H9 (cell line): ENCODE data around the gene LRRFIP1. TPM values are rescaled to one million over a fixed set of nuclear protein-coding genes. Genes with fewer than 3 reads are reported as not detected.
A peak's percentile ranks its signal among the peaks of the same experiment; 100 is the strongest.

Source experiments
- DNase-seq: peaks from one replicate; pipeline ENCODE4 v3.0.0-alpha.2; 2017
- H2AFZ ChIP-seq: one replicate; pipeline ENCODE4 v1.6.1; 2013; ENCODE audit warnings: mild to moderate bottlenecking, low read length, control low read depth, moderate library complexity
- H2AK5ac ChIP-seq: 2 replicates; pipeline ENCODE4 v1.6.1; 2013; ENCODE audit warnings: low read length, control low read depth, mixed read lengths; ENCODE audit not compliant: insufficient read length
- H2BK120ac ChIP-seq: one replicate; pipeline ENCODE4 v1.6.1; 2013; ENCODE audit warnings: low read depth, mild to moderate bottlenecking, low read length, control low read depth, inconsistent platforms; ENCODE audit not compliant: poor library complexity, severe bottlenecking
- H2BK12ac ChIP-seq: 2 replicates; pipeline ENCODE4 v1.6.1; 2013; ENCODE audit warnings: low read length, control low read depth, mixed read lengths, low read depth; ENCODE audit not compliant: insufficient read length
- H2BK15ac ChIP-seq: 2 replicates; pipeline ENCODE4 v1.6.1; 2013; ENCODE audit warnings: low read depth, low read length, control low read depth
- H2BK20ac ChIP-seq: one replicate; pipeline ENCODE4 v1.6.1; 2013; ENCODE audit warnings: low read depth, mild to moderate bottlenecking, low read length, control low read depth, inconsistent platforms; ENCODE audit not compliant: poor library complexity, severe bottlenecking
- H2BK5ac ChIP-seq: 2 replicates; pipeline ENCODE4 v1.6.1; 2013; ENCODE audit warnings: low read length, control low read depth, mixed read lengths; ENCODE audit not compliant: insufficient read length
- H3K14ac ChIP-seq: 2 replicates; pipeline ENCODE4 v1.6.1; 2013; ENCODE audit warnings: low read length, control low read depth; ENCODE audit not compliant: insufficient read depth
- H3K18ac ChIP-seq: 2 replicates; pipeline ENCODE4 v1.6.1; 2013; ENCODE audit warnings: low read depth, mild to moderate bottlenecking, mixed read lengths, low read length, control low read depth; ENCODE audit not compliant: insufficient read length
- H3K23ac ChIP-seq: 2 replicates; pipeline ENCODE4 v1.6.1; 2013; ENCODE audit warnings: low read length, control low read depth, mixed read lengths, low read depth; ENCODE audit not compliant: insufficient read length
- H3K23me2 ChIP-seq: 2 replicates; pipeline ENCODE4 v1.6.1; 2013; ENCODE audit warnings: low read depth, mild to moderate bottlenecking, mixed read lengths, low read length, control low read depth; ENCODE audit not compliant: insufficient read length, poor library complexity, severe bottlenecking
- H3K27ac ChIP-seq: 2 replicates; pipeline ENCODE4 v1.5.1; 2013; ENCODE audit warnings: low read length, control low read depth, mixed read lengths, low read depth; ENCODE audit not compliant: insufficient read length
- H3K27me3 ChIP-seq: 2 replicates; pipeline ENCODE4 v1.6.1; 2013; ENCODE audit warnings: low read length, control low read depth, inconsistent platforms; ENCODE audit not compliant: insufficient read depth
- H3K4ac ChIP-seq: 2 replicates; pipeline ENCODE4 v1.6.1; 2013; ENCODE audit warnings: low read depth, mild to moderate bottlenecking, control low read depth, inconsistent platforms, low read length, moderate library complexity
- H3K4me1 ChIP-seq: 2 replicates; pipeline ENCODE4 v1.6.1; 2013; ENCODE audit warnings: low read length, control low read depth, inconsistent platforms; ENCODE audit not compliant: insufficient read depth
- H3K4me2 ChIP-seq: 2 replicates; pipeline ENCODE4 v1.6.1; 2013; ENCODE audit warnings: low read length, control low read depth, mixed read lengths; ENCODE audit not compliant: insufficient read length, insufficient read depth
- H3K56ac ChIP-seq: 2 replicates; pipeline ENCODE4 v1.6.1; 2013; ENCODE audit warnings: low read depth, mild to moderate bottlenecking, mixed read lengths, low read length, control low read depth; ENCODE audit not compliant: insufficient read length
- H3K79me1 ChIP-seq: 2 replicates; pipeline ENCODE4 v1.6.1; 2013; ENCODE audit warnings: low read depth, mild to moderate bottlenecking, moderate library complexity, low read length, control low read depth, inconsistent platforms; ENCODE audit not compliant: insufficient read depth, poor library complexity, severe bottlenecking
- H3K79me2 ChIP-seq: 2 replicates; pipeline ENCODE4 v1.6.1; 2013; ENCODE audit warnings: low read length, control low read depth, inconsistent platforms; ENCODE audit not compliant: insufficient read depth
- H3K9ac ChIP-seq: 2 replicates; pipeline ENCODE4 v1.6.1; 2013; ENCODE audit warnings: low read length, control low read depth, mixed read lengths; ENCODE audit not compliant: insufficient read length; ENCODE audit errors: extremely low read depth
- H3K9me3 ChIP-seq: one replicate; pipeline ENCODE4 v1.6.1; 2013; ENCODE audit warnings: low read depth, low read length, inconsistent platforms; ENCODE audit not compliant: control insufficient read depth
- H3T11ph ChIP-seq: one replicate; pipeline ENCODE4 v1.6.1; 2013; ENCODE audit warnings: mild to moderate bottlenecking, low read length, control low read depth, inconsistent platforms
- H4K20me1 ChIP-seq: one replicate; pipeline ENCODE4 v1.6.1; 2013; ENCODE audit not compliant: control insufficient read depth, insufficient read length, insufficient read depth
- H4K5ac ChIP-seq: 2 replicates; pipeline ENCODE4 v1.6.1; 2013; ENCODE audit warnings: low read depth, mild to moderate bottlenecking, mixed read lengths, low read length, control low read depth; ENCODE audit not compliant: insufficient read length
- H4K8ac ChIP-seq: replicated peaks from 2 replicates; pipeline ENCODE4 v1.6.1; 2013; ENCODE audit warnings: low read length, control low read depth, mixed read lengths, low read depth; ENCODE audit not compliant: insufficient read length
- H4K91ac ChIP-seq: 2 replicates; pipeline ENCODE4 v1.6.1; 2013; ENCODE audit warnings: low read depth, mild to moderate bottlenecking, moderate library complexity, mixed read lengths, low read length, control low read depth; ENCODE audit not compliant: insufficient read length
- H3K27ac Mint-ChIP-seq, 3 experiments: 2 replicates in 2 of 3; 3 replicates in 1 of 3; pipeline ENCODE4 v1.8.0; 2020 to 2021; ENCODE audit warnings: mixed read lengths in 3 of 3, mild to moderate bottlenecking in 1 of 3, moderate library complexity in 1 of 3
- H3K27me3 Mint-ChIP-seq: 2 replicates; pipeline ENCODE4 v1.8.0; 2021; ENCODE audit warnings: low read depth, mild to moderate bottlenecking, moderate library complexity, mixed read lengths
- H3K36me3 Mint-ChIP-seq, 3 experiments: 2 replicates in 2 of 3; 3 replicates in 1 of 3; pipeline ENCODE4 v1.8.0; 2020 to 2021; ENCODE audit warnings: low read depth in 3 of 3, mixed read lengths in 3 of 3; ENCODE audit not compliant: insufficient read depth in 1 of 3
- H3K4me1 Mint-ChIP-seq, 2 experiments: 2 replicates each; pipeline ENCODE4 v1.8.0; 2020; ENCODE audit warnings: mixed read lengths in 2 of 2
- H3K4me3 Mint-ChIP-seq, 2 experiments: 2 replicates in 1 of 2; 3 replicates in 1 of 2; pipeline ENCODE4 v1.8.0; 2020 to 2021; ENCODE audit warnings: mild to moderate bottlenecking in 2 of 2, mixed read lengths in 2 of 2, moderate library complexity in 1 of 2
- H3K9me3 Mint-ChIP-seq, 2 experiments: 2 replicates in 1 of 2; 3 replicates in 1 of 2; pipeline ENCODE4 v1.8.0; 2020; ENCODE audit warnings: mild to moderate bottlenecking in 2 of 2, mixed read lengths in 2 of 2, moderate library complexity in 1 of 2
- CTCF ChIP-seq: fragments of 200-600 bp; sonication (generic); conservative IDR thresholded peaks from 3 replicates; pipeline ENCODE4 v1.8.0; 2021; ENCODE audit warnings: antibody characterized with exemption, mild to moderate bottlenecking
- WGBS: extraction: QIAGEN DNeasy Blood & Tissue Kit; methylation state at CpG from one replicate; pipeline ENCODE4 v1.1.7; 2013; ENCODE audit warnings: missing lambda C conversion rate, low lambda C conversion rate, mixed read lengths; ENCODE audit not compliant: insufficient read length; ENCODE audit errors: extremely low coverage; 5-methylcytosine and 5-hydroxymethylcytosine counted together
- total RNA-seq: library from RNA; stranded (reverse); gene quantifications from 2 replicates; pipeline ENCODE4 v1.2.1, GENCODE V29; 2021

Gene LRRFIP1
- total RNA-seq, 1 experiment from 2014 or later = 38.5 TPM

DNA sequence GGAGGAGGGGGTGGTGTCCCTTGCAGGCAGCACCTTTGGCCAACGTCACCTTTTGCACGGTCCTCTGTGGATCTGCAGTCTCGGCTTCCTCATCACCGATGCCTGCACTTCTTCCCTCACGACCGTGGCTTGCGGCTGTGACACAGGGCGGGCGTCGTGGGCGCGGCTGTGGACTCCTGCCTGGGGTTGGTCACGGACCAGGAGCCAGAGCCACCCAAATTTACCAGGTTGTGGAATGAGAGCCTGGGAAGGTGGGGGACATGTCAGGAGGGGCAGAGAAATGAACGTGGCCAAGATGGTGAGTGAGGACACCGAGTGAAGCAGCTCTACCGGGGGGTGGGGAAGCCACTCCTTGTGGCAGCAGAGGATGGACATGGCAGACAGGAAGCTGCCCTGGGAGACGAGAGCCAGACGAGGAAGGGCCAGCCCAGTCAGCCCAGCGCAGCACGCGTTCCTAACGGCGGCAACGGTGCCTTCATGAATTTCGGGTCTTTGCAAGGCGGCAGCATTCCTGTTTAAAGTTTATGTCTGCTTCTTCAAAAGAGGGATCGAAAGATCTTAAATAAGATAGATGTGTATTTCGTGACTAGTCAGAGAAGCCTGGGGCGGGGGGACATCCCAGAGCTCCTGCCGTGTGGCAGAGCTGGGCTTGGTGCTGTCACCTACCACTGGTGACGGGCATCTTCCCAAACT, 84.2 kb downstream of the LRRFIP1 start:
- Mint-ChIP-seq H3K9me3 (no peaks in the 10 kb centered on the region), H3K27ac (peak overlapping the region; percentile 41 to 87 (median 72); a peak in 6 of 7 replicates), H3K4me3 (no peak overlapping the region), H3K27me3 (no peaks in the 10 kb centered on the region), H3K4me1 (peaks cover 20 to 40% of the 10 kb centered on the region in 2 experiments), H3K36me3 (peaks cover 3 to 14% (median 5%) of the 10 kb centered on the region in 3 experiments; a peak in 6 of 7 replicates)
- Histone ChIP-seq H3K27ac (no peak overlapping the region), H3K4me2 (no peak overlapping the region), H3K79me1 (peaks cover 3% of the 10 kb centered on the region), H3K9me3 (no peaks in the 10 kb centered on the region), H3K79me2 (no peaks in the 10 kb centered on the region; the same call in 1 of the 2 replicates), H3K23ac (no peak overlapping the region), H2BK120ac (no peak overlapping the region), H4K8ac (no peak overlapping the region), H2BK20ac (no peak overlapping the region), H2BK15ac (no peak overlapping the region), H3K27me3 (no peaks in the 10 kb centered on the region), H2AK5ac (no peak overlapping the region), H3K9ac (no peak overlapping the region), H2BK12ac (no peak overlapping the region), H3K56ac (no peak overlapping the region), H4K91ac (no peak overlapping the region), H3K14ac (no peak overlapping the region; the same call in 1 of the 2 replicates), H3T11ph (no peak overlapping the region), H3K4ac (no peak overlapping the region), H4K20me1 (no peaks in the 10 kb centered on the region), H2BK5ac (no peak overlapping the region), H3K18ac (no peak overlapping the region), H3K23me2 (no peaks in the 10 kb centered on the region), H2AFZ (no peak overlapping the region), H4K5ac (no peak overlapping the region), H3K4me1 (peaks cover 14% of the 10 kb centered on the region; the same call in 1 of the 2 replicates)
- no peak for TF ChIP-seq CTCF
- DNase-seq = peak; percentile 31
- no CpG with 5 or more reads among the region's 31 CpGs for WGBS
